Hematopoietic multipotent progenitor cell treated with erythropoietin and hydrocortisone succinate and interleukin-3 and kit ligand, for 17 days (in vitro differentiated cells): Measurements from ENCODE around the gene FAM89A.
A peak's percentile ranks its signal among the peaks of the same experiment; 100 is the strongest.

Experiments used
- DNase-seq: peaks from one replicate; pipeline ENCODE4 v3.0.0-alpha.2; 2015; ENCODE audit warnings: low spot score

FAM89A gene

DNA sequence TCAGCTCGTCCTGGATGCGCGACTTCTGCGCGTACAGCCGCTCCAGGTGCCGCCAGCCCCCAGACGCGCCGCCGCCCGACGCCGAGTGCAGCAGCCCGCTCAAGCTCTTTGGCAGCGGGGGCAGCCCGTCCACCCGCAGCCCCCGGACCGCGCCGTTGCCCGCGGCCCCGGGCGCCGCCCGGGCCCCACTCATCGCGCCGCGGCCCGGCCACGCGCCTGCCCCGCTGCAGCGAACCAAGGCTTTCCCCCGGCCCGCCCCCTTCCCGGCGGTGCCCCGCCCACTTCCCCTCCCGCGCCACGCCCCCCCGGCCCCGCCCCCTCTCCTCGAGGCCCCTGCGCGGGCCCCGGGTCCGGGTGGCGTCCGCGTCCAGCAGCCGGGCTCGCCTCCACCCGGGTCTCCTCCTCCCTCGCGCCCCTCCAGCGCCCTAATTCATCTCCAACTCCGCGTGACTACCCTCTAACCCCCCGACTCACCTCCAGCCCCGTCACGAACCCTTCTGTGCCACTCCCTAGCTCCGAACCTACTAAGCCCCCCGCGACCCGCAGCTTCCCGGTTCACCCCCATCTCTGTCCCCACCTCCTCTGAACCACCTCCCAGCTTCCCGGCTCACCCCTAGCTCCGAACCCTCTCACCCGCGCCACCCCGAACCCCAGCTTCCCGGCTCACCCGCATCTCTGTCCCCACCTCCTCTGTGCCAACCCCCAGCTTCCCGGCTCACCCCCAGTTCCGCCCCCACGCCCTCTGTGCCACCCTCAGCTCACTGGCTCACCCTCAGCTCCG lies at the start of gene FAM89A:
TSS of gene FAM89A (minus strand) at position 236 of the 781 bp plus-strand sequence. CDS start at position 193, 43 bp downstream.
- DNase-seq = peak; percentile 48

DNA sequence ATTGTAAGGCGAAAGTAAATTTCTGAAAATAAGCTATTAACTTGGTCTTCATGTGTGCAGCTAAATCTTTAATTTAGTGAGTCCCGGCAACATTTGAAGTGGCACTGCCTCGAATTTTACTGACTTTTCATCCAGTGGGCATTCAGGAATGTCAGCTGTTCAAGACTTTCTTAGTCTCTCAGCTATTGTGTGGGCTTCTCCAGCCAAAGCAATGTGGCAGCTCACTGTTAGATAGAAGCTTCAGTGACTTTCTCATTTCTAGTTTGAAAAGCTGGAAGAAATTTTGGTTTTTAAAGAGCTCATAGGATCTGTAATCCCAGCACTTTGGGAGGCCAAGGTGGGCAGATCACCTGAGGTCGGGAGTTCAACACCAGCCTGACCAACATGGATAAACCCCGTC lies 44.3 kb upstream of the FAM89A start:
- DNase-seq = no peak

DNA sequence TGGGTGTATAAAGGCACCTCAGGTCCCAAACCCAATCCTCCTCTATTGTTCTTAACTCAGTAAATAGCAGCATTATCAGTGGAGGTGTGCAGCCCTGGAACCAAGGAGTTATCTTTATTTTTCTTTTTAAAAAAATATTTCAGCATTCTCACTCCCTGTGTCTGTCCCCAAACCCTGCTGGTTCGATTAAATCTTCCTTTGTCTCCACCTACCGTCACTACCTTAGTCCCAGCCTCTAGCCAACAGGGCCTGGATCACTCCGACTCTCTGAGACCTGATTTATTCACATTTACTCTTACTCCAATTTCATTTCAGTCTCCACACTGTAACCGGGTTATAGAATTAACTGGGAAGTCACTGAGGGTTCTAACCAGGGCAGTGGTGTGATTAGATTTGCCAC lies 39.1 kb upstream of the FAM89A start:
- no peak for DNase-seq

DNA sequence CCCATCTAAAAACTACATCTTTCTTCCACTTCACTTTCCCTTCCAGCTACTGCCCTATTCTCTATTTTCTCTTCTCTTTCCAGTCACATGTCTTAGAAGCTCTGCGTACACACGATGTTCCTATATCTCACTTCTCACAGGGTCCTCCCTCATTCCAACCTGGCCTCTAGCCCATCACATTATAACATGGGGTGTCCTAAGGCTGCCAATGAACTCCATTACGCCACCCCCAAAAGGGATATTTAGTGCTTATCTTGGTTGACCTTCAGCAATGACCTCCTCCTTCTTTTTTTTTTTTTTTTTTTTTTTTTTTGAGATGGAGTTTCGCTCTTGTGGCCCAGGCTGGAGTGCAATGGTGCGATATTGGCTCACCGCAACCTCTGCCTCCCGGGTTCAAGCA lies 38.2 kb upstream of the FAM89A start:
- no peak for DNase-seq

DNA sequence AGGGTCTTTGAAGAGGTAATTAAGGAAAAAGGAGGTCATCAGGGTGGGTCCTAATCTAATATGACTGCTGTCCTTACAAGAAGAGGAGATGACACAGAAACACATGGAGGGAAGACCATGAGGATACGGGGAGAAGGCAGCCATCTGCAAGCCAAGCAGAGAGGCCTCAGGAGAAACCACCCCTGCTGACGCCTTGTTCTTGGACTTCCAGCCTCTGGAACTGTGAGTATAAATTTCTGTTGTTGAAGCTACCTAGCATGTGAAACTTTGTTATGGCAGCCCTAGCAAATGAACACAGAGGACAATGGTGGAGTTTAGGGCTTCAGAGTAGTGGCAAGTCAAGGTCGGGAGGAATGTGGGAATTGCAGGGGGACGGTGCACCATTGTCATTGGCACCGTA lies 36.7 kb upstream of the FAM89A start:
- DNase-seq = no peak

DNA sequence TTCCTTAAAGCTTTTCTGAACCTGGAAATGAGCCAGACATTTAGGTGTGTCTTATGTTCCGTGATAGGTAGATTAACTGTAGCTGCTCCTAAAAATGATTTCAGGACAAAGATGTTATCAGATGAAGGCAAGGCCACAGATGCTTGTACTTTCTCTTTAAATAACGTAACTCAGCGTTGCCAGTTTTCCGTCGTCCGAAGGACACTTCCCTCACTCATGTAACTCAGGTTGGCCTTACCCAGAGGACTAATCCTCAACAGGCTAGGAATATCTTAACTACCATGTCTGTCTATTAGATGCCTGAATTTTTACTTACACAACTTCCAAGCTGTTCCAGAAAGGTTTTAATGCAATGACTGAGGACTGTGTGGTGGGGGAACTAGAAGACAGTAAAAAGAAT lies 35.4 kb upstream of the FAM89A start:
- DNase-seq = no peak

DNA sequence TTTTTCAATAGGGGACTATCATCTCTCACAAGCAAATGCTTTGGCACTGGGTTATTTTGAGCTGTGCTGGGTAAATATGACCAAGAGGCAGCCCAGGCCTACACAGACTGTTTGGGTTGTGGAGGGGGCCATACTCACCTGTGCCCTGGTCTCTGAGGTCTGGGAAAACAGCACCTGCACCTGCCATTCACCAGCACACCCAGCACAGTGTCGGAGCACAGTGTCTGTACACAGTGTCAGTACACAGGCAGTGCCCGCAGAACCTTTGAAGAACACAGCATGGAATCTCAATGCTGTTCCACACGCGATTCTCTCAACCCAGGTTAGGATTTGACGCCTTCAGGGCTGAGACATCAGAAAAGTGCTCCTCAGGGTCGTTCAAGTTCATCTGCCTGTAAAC lies 35.0 kb upstream of the FAM89A start:
- DNase-seq = no peak

DNA sequence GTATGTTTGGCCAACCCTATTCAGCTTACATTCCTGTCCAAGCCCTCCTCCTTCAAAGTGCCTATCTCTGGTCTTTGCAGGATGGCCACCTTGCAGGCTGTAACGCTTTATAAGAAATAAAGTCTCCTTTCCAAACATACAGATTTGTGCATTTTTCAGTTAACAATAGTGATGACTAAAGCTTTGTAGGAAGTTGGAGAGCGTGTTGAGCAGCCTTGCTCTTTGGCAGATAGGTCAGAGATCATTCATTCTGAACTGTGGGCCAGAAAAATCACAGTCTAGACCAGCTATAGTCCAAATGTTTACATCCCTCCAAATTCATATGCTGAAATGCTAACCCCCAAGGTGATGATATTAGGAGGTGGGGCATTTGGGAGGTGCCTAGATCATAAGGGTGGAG lies 34.0 kb upstream of the FAM89A start:
- no peak for DNase-seq

DNA sequence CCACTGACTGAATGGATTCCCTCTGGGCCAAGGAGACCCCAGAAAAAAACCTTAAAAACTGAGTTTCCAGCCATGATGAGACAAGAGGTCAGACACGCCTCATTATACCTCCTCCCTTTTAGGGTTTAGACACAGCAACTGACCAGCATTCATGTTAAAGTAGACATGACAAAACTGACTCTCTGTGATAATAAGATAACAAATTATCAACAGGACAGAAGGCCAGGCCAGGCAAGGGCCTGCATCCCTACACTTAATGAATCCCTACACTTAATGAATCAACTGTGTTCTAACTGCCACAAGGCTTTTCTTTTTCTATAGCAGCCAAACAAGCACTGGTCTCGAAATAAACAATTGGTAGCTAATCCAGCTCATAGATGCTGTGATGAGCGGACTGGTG lies 33.3 kb upstream of the FAM89A start:
- DNase-seq = no peak

DNA sequence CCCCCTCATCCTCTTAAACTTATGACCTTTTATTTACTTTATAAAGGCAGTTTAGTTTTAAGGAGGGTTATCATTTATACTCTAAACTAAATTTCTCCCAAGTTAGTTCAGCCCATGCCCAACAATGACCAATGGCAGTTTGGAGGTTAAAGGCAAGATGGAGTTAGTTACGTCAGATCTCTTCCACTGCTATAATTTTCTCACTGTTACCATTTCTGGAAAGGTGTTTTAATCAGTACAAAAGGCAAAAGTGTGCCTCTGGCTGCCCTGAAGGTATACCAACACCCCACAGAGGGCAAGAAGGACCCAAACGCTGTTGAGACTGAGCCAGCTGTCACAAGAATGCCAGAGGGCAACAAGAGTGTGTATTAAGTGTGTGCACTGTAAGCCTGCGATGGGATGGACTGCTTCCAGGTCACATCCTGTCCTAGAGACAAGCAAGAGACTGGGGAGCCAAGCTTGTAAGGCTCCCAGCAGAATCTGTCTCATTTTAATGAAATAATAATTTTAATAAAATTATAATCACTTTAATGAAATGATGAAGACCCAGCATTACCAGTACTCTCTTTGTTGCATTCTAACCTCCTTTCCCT lies 32.5 kb upstream of the FAM89A start:
- DNase-seq = no peak

DNA sequence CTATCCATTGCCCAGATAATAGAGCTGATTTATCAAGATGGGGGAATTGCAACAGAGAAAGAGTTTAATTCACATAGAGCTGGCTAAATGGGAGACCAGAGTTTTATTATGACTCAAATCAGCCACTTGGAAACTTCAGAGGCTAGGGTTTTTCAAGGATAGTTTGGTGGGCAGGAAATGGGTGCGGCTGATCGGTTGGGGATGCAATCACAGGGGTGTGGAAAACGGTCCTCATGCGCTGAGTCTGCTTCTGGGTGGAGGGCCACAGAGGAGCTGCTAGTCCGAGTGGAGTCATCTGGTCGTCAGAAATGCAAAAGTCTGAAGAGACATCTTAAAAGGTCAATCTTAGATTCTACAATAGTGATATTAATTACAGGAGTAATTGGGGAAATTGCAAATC lies 32.0 kb upstream of the FAM89A start:
- no peak for DNase-seq

DNA sequence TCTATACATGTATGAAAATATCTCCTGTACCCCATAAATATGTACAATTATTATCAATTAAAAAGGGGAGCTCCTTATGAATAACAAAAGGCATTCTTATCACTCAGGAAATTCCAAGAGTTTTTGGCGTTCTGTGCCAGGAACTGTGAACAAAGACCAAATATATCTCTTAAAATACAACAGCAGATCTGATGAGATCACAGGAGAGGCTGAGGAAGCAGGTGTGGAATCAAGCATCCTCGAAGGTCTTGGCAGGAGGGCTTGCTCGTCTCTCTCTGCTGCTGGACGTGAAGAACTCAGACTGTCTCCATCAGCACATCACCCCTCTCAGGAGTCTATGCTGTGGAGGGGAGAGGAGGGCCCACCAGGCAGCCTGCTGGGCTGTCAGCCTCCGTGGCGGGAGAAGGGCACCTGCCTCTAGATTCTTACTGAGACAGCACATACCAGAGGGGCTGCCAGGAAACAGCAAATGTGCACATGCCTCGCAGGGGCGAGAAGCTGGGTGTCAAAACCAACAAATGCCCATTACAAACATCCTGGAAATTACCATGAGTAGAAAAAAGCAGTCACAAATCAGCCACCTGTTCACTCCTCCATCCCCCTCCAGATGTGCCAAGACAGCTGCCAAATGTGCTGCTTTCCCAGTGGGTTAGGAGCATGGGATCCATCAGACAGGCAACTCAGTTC lies 30.8 kb upstream of the FAM89A start:
- no peak for DNase-seq

DNA sequence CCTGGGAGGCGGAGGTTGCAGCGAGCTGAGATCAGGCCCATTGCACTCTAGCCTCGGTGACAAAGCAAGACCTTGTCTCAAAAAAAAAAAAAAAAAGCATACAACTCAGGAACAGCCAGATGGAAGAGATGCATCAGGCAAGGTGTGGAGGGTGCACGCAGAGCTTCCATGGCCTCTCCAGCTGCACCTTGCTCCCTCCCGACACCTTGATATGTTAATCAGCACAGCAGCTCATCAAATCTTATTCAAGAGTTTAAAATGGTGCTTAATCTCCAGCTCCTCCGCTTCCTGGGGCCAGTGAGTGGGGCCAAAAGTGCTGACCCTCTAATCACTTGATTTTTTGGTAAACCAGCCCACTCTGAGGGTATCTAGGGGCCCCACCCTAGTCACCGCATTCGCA lies 29.3 kb upstream of the FAM89A start:
- DNase-seq = no peak

DNA sequence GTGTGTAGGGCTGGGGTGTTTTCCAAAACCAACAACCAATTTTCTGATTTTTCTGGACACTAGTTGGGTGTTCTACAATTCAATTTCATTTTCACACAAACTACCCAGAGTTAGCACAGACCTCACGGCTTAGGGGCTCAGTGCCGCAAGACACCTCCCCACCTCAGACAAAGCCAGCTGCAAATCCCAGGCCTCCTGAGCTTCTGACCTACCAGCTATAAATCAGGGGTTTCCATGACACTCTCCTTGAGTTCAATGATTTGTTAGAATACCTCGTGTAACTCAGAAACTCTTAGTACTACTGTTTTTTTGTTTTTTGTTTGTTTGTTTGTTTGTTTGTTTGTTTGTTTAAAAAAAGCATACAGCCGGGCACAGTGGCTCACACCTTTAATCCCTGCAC lies 28.7 kb upstream of the FAM89A start:
- DNase-seq = no peak

DNA sequence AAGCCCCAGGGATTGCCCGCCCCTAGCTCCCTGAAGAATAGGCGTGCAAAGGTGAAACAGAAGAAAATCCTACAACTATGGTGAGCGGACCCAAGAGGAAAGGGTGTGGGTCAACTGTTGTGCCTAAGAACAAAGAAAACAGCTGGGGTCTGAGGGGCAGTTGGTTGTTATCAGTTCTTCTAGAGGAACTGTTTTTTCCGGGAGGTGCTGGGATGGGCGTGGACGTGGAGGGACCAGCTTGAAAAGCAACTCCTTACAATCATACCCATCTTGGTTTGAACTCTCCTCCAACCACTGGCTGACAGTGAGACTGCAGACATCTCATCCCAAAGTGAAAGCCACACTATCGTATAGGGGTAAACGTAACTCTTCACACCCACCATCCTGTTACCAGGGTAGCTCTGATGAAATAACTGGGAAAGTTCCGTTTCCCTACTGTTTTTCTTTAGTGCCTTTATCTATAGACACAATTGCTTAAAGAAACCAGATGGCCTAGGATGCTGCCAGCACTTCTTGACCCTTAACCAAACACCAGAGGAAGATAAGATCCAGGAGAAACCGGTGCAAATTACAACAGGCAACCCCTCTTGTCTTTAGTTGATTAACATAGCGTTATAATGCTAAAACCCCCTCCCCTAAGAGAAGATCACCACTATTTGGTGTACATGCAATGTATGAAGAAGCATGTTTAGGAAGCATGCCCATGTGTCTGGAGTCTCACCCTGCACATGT lies 25.6 kb upstream of the FAM89A start:
- DNase-seq = no peak

DNA sequence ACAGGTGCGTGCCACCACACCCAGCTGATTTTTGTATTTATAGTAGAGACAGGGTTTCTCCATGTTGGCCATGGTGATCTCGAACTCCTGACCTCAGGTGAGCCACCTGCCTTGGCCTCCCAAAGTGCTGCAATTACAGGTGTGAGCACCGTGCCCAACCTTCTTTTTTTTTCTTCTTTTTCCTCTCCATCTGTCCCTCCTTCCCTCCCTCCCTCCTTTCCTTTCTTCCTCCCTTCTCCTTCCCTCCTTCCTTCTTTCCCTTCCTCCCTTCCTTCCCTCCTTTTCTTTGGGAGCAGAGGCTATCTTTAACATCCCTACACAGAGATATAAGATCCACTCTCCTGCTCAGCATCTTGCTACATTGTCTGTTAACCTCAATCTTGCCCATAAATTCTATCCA lies 24.4 kb upstream of the FAM89A start:
- DNase-seq = no peak

DNA sequence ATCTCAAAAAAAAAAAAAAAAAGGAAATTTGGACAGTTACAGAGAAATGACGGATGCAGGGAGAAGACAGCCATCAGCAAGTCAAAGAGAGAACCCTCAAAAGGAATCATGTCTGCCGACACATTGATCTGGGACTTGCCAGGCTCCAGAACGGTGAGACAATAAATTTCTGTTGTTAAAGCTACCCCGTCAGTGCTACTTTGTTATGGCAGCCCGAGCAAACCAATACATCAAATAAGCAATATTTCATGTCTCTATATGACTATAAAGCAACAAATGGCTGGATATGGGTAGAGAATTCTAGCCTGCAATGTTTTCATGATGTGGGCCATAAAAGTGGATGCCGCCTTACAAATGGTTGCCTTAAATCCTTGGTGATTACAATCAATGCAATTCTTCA lies 23.3 kb upstream of the FAM89A start:
- no peak for DNase-seq

DNA sequence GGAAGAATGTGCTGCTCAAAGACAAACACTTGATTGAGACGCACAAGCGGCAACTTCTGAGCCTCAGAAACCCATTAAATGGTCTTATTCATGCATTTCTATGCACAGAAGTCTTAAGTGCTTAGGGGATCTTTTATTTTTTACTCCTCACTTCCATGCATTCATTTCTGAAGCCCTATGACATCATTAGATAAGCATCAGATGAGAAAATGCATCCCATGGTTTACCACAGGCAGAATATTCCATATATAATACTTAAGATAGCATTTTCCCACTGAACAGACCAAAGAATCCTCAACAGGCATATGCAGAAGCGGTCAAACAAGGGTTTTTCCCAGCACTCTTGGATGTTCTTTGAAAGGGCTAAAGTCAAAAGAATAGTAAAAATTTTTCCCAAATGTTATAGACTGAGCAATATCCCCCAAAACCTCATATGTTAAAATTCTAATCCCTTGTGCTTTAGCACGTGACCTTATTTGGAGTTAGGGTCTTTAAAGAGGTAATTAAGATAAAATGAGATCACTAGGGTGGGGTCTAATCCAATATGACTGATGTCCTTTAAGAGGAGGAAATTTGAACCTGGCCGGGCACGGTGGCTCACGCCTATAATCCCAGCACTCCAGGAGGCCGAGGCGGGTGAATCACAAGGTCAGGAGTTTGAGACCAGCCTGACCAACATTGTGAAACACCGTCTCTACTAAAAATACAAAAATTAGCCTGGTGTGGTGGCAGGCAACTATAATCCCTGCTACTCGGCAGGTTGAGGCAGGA lies 22.6 kb upstream of the FAM89A start:
- no peak for DNase-seq

DNA sequence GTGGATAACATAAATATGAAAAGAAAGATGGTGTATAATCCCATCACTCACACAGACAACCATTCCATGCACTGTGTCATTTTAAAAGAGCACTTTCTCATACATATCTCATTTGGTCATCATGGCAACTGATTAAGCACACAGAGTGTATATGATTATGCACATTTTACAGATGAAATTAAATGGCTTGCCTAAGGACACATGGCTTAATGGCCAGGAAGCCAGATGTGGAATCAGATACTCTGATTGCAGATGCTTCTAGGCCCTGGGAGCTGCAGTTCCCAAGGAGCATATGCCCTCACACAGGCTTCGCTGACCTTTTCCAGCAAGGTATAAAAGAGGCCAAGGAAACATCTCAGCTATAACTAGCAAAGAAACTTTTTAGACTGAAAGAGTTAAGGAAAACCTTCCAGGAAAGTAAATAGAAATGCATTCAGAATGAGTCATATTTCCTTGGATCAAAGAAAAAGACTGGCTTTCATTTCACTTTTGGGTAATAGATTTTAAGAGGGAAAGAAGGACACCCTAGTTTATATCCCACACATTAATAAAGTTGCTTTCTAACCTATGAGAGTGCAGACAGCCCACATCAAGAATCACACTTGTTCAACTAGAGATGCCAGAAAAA lies 19.6 kb upstream of the FAM89A start:
- DNase-seq = no peak

DNA sequence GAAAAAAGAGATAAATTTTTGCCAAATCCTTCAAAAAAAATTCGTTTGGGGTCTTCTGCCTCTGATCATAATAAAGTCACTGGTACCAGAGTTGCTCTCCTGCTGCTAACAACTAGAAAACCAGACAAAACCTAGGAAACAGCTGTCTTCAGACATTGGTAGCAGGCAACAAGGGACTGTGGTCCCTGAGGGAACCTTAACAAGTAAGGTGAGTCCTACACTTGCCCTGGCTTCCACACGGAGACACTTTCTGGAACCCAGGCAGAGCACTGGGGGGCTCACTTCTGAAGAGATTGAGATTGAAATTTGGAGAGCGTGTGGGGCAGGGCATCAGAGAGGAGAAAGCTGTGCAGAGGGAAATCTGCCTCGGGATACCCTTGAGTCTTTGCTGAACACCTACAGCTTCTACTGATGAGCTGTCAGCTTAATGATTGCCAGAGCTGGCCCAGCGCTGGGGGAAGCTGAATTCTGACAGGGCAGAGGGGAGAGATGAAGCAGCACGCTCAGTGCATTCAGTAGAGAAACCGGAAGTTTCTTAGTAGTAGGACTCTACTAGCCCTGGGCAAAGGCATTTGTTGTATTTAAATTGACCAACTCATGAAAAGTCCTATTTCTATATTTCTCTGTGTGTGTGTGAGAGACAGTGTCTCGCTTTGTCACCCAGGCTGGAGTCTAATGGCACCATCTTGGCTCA lies 18.5 kb upstream of the FAM89A start:
- DNase-seq = no peak

DNA sequence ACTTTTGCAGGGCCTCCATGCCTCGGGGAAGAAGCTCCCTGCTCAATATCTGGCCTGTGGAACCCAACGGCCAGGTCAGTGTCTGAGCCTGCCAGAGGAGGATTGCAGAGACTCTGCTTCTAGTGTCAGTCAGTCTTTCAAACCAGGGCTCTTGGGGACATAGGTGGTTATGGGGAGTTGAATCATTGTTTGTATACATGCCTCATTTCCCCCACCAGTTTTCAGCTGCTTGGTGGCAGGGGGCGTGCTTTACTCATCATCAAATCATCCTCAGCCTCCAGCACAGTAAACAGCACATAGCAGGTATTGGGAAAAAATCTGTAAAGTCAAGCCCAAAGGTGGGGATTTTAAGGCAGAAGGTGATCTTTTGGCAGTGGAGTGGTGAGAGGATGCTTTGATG lies 17.4 kb upstream of the FAM89A start:
- no peak for DNase-seq
